ENCODE data around the gene PTPN11. TPM values are rescaled to one million over a fixed set of nuclear protein-coding genes. Genes with fewer than 3 reads are reported as not detected.

Gene PTPN11
- total and polyA plus RNA-seq, 2 of the 13 experiments (the other 11 are each of a cell fraction or from before 2014, with no cell fraction given): 30.0 to 63.5 TPM

- no peak for TF ChIP-seq SMARCE1 (IDR thresholded peaks at IDR 0.05; ENCODE audit: borderline replicate concordance)
- 0 out of 2 replicates have a peak, but pooled peaks have one; percentile 63 for TF ChIP-seq MLXIP (CRISPR knock-in tag; IDR thresholded peaks at IDR 0.05; ENCODE audit: borderline replicate concordance)
- no peak; the same call in 1 of the 2 replicates for TF ChIP-seq NFYB (CRISPR knock-in tag; IDR thresholded peaks at IDR 0.05)
- peak; percentile 100 for TF ChIP-seq ZZZ3 (CRISPR knock-in tag; IDR thresholded peaks at IDR 0.05; ENCODE audit: borderline replicate concordance)
- TF ChIP-seq ZNF407 (CRISPR knock-in tag; IDR thresholded peaks at IDR 0.05; ENCODE audit: not compliant biosample characterization): no peak
- no peak for TF ChIP-seq ZNF660 (CRISPR knock-in tag; IDR thresholded peaks at IDR 0.05; ENCODE audit: borderline replicate concordance, low read depth)
- TF ChIP-seq MEIS2 (CRISPR knock-in tag; IDR thresholded peaks at IDR 0.05): 0 out of 2 replicates have a peak, but pooled peaks have one; percentile 40
- 0 out of 2 replicates have a peak, but pooled peaks have one; percentile 14 for TF ChIP-seq ZBTB10 (CRISPR knock-in tag; IDR thresholded peaks at IDR 0.05; ENCODE audit: borderline replicate concordance)
- TF ChIP-seq KLF6 (CRISPR knock-in tag; IDR thresholded peaks at IDR 0.05): peak; percentile 89; the same call in 1 of the 2 replicates
- peak; percentile 63 for TF ChIP-seq ZNF781 (CRISPR knock-in tag; IDR thresholded peaks at IDR 0.05; ENCODE audit: borderline replicate concordance, not compliant biosample characterization)
- TF ChIP-seq KMT2B (CRISPR knock-in tag; IDR thresholded peaks at IDR 0.05): peak; percentile 84
- TF ChIP-seq ZNF101 (CRISPR knock-in tag; IDR thresholded peaks at IDR 0.05; ENCODE audit: borderline replicate concordance, low read depth): 0 out of 2 replicates have a peak, but pooled peaks have one; percentile 19
- TF ChIP-seq SRF (IDR thresholded peaks at IDR 0.05; ENCODE audit: low read depth, low read length): peak; percentile 25; the same call in 1 of the 2 replicates
- TF ChIP-seq ELF1 (CRISPR knock-in tag; IDR thresholded peaks at IDR 0.05): peak; percentile 94
These were observed 9.5 kb upstream of the PTPN11 start, which contains the start of gene RPL6 (continued) for GRCh38 chr12:112409064-112409905.
